SH-SY5Y (cell line): Measurements from ENCODE around the gene CLDN20.

Experiments
- GATA2 ChIP-seq: IDR thresholded peaks from 2 replicates; pipeline ENCODE4 v1.6.1; 2011; ENCODE audit warnings: mild to moderate bottlenecking, low read depth, low read length
- GATA3 ChIP-seq: IDR thresholded peaks from 2 replicates; pipeline ENCODE4 v1.6.1; 2011; ENCODE audit warnings: low read depth, mild to moderate bottlenecking, low read length, moderate library complexity

The CLDN20 gene

DNA sequence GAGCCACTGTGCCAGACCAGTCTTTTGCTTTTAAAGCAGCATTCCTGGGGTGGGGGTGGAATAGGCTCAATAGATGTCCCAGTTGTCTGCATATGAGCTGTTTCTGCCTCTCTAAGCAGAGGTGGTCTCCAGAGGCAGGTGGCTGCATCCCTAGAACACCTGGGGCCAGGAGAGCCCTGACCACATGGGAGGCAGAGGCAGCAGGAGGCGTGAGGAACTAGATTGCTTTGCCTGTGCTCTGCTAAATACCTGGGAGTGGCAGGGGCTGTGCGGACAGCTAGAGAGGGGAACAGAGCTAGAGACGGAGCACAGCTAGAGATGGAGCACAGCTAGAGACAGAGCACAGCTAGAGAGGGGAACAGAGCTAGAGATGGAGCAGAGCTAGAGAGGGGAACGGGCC, 29.1 kb upstream of the CLDN20 start:
- no peak for TF ChIP-seq GATA3

DNA sequence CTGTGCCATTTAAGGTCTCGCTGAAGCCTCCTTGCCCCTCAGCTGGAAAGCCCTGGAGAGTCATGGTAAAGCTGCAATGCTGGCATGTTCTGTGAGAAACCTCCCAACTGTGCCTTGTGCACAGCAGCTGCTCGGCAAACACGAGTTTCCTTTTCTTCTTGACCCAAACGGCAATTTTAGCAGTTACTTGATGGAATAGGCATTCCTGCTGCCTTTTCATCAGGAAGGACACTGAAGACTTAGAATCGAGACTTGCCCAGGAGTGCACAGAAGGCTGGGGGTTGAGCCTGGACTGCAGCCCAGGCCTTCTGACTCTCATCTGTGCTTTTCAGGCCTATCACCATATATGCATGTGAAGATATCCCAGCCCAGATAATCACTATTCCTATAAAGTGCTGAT, 28.7 kb upstream of the CLDN20 start:
- no peak for TF ChIP-seq GATA3
- TF ChIP-seq GATA2 = no peak

DNA sequence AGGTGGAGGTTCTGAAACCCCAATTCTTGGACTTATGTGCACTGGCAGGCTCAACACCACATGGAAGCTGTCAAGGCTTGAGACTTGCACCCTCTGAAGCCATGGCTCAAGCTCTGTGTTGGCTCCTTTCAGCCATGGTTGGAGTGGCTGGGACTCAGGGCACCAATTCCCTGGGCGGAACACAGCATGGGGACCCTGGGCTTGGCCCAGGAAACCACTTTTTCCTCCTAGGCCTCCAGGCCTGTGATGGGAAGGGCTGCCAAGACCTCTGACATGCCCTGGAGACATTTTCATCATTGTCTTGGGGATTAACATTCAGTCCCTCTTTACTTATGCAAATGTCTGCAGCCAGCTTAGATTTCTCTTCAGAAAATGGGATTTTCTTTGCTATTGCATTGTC, 26.2 kb upstream of the CLDN20 start:
- TF ChIP-seq GATA2 = no peak
- no peak for TF ChIP-seq GATA3

GRCh38 chr6:155240905-155241600, 22.8 kb upstream of the CLDN20 start:
- no peak for TF ChIP-seq GATA3
- TF ChIP-seq GATA2 = no peak

GRCh38 chr6:155241966-155242365, 21.8 kb upstream of the CLDN20 start:
- TF ChIP-seq GATA3 = no peak
- no peak for TF ChIP-seq GATA2

- no peak for TF ChIP-seq GATA3
- no peak for TF ChIP-seq GATA2
Measured at GRCh38 chr6:155244434-155244833, 19.4 kb upstream of the CLDN20 start.

DNA sequence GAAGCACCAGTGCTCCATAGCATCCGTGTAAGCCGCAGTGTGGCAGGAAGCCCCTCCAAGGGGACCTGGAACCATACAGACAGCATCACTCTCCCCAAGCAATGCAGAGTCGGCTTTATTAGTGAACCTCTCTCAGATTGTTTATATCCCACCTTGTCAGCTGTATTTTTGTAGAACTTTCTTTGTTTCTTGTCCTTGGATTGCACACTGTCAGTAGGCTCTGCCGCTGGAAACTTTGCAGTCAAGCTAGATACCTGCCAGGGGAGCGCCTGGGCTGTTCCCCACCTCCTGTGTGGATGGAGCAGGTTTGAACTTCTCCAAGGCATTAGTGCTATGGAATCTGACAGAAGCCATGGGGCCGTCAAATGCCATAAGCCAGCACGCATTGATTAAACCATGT, 18.6 kb upstream of the CLDN20 start:
- TF ChIP-seq GATA2 (no peak), GATA3 (no peak)

- TF ChIP-seq GATA2 (no peak), GATA3 (no peak)
Measured at GRCh38 chr6:155245831-155246230, 18.0 kb upstream of the CLDN20 start.

GRCh38 chr6:155246825-155247224, 17.0 kb upstream of the CLDN20 start:
- no peak for TF ChIP-seq GATA2
- no peak for TF ChIP-seq GATA3

DNA sequence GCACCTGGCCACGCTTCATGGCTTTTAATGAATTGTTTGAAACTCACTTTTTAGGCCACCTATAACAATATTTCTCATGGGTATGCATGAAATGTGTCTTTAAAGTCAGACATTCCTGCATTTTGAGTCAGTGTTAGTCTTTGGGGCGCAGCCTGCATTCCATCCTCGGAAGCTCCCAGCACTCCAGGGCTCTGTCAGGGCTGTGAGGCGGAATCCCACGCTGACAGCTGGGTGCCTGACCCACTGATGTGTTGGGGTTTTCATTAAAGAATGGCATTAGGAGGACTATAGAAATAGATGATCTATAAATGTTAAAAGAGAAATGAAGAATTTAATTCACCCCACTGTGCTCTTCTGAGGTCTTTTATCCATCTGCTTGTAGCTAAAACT, 16.2 kb upstream of the CLDN20 start:
- no peak for TF ChIP-seq GATA2
- no peak for TF ChIP-seq GATA3

DNA sequence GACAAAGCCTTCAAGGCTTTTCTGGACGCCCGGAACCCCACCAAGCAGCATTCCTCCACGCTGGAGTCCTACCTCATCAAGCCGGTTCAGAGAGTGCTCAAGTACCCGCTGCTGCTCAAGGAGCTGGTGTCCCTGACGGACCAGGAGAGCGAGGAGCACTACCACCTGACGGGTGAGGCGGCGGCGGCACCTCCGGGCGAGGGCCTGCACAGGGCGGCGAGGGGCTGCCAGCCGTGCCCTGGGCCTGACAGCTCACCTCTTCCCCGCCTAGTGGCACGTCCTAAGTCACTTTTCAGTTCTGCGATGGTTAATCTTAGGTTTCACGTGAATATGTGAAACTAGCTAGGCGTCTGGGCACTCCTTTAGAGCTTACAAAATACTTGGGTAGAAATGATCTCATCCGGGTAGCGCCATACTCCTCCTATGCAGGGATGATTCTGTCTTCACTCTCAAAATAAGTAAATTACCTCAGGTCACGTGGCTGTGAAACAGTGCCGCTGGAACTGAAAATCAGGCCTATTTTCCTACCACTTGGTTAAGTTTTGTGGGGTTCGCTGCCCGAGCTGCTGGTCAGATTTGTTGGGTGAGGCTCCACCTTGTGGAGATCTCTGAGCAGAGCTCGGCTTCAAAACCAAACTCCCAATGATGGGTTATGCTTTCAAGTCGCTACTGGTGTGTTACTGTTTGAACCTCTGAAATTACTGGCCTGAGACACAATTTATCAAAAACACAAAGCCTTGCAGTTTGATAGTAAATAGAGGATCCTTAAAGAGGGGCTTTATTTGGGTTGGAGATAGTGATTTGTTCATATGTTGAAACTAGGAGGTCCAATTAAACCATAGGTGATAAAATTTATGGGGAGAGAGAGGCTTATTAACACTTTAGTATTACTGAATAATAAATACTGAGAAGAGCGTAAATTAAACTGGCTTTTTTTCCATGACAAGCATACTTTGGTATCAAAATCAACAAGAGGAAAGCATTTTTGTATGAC, 15.5 kb upstream of the CLDN20 start:
- TF ChIP-seq GATA2 = no peak
- no peak for TF ChIP-seq GATA3

GRCh38 chr6:155250701-155251381, 13.0 kb upstream of the CLDN20 start:
- no peak for TF ChIP-seq GATA2
- TF ChIP-seq GATA3 = no peak

DNA sequence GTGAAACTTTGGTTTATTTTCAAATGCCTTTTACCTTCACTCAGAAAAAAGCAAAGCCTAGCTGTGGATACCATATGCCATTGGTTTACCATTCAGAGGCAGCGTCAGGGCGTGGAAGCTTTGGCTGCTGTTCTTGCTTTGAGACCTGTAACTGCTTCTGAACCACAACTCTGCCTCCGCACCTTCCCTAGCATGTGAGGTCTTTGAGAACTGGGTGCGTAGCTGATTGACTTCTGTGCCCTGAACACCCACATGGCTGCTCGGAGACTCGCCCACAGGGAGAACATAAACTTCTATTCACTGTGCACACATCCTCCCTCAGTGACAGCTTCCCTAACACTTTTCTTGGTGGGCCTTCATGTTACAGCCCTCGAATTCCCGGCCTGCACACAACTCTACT, 11.2 kb upstream of the CLDN20 start:
- TF ChIP-seq GATA2 (no peak), GATA3 (no peak)

DNA sequence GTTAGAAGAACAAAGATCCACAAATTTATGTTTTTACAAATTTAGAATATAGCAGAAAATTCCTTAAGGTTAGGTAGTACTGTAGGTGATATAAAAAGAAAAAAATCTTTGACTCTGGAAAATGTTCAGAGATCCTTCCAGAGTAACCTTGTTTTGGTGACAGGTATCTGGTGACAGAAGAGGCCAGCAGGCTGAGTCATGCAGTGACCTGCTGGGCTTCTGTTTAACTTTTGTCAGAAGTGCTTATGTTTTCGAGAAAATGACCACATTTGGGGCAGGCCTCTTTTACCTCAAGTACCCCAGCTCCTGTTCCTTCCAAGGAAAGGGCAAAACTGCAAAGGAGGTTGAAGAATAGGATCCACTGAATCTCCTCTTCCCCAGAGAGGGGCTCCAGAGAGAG, 10.5 kb upstream of the CLDN20 start:
- TF ChIP-seq GATA3 = no peak
- no peak for TF ChIP-seq GATA2

DNA sequence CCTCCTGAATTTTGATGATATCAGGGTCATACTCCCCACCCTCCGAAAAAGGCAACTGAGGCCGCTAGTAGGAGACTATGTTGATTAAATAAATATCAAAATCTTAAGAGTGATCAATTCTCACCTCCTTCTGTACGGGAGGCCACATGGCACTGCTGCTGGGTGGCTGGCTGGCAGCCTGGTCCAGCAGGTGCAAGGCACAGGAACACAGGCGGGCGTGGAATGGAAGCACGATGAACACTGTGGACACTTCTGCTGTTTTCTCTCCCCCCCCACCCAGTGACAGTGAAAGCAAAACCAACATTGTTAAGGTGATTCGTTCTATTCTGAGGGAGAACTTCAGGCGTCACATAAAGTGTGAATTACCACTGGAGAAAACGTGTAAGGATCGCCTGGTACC, 9.7 kb upstream of the CLDN20 start:
- no peak for TF ChIP-seq GATA2
- TF ChIP-seq GATA3 = no peak
